Heart right ventricle (tissue), 16 donors: ENCODE data around the gene PRKCE. TPM values are rescaled to one million over a fixed set of nuclear protein-coding genes. Genes with fewer than 3 reads are reported as not detected.

Source experiments
- ATAC-seq, 8 donors: fragments of 200-7000 bp; cut with Tn5 transposase; one replicate each; pipeline ENCODE4 v1.9.1; 2020; ENCODE audit warnings: mild to moderate bottlenecking in 8 of 8, moderate library complexity in 8 of 8, moderate number of reproducible peaks in 1 of 8
- DNase-seq, 2 donors: peaks; one replicate each; pipeline ENCODE4 v3.0.0-alpha.2; 2020
- H3K27ac ChIP-seq, 10 donors: fragments of 200-600 bp; sonication (generic) in 2 of 10; one replicate each; pipeline versions ENCODE4 v1.5.0 to v1.8.0; 2020 to 2022; ENCODE audit warnings: mild to moderate bottlenecking in 3 of 10
- H3K27me3 ChIP-seq, 7 donors: fragments of 200-600 bp; one replicate each; pipeline ENCODE4 v1.8.0; 2021 to 2022; ENCODE audit warnings: mild to moderate bottlenecking in 2 of 7
- H3K36me3 ChIP-seq, 9 donors: fragments of 200-600 bp; sonication (generic) in 1 of 9; one replicate each; pipeline versions ENCODE4 v1.5.0 to v1.8.0; 2020 to 2022; ENCODE audit warnings: mild to moderate bottlenecking in 2 of 9
- H3K4me1 ChIP-seq, 9 donors: fragments of 200-600 bp; sonication (generic) in 1 of 9; one replicate each; pipeline versions ENCODE4 v1.5.0 to v1.8.0; 2020 to 2022; ENCODE audit warnings: mild to moderate bottlenecking in 4 of 9
- H3K4me3 ChIP-seq, 10 donors: fragments of 200-600 bp; sonication (generic) in 2 of 10; one replicate each; pipeline versions ENCODE4 v1.5.0 to v1.8.0; 2020 to 2022; ENCODE audit warnings: mild to moderate bottlenecking in 7 of 10, moderate library complexity in 2 of 10
- H3K9me3 ChIP-seq, 11 donors: fragments of 200-600 bp in 10 of 11; sonication (generic) in 2 of 11; one replicate each; pipeline versions ENCODE4 v1.5.0 to v1.8.0; 2013 to 2022; ENCODE audit warnings: mild to moderate bottlenecking in 2 of 11, control low read depth in 1 of 11, moderate library complexity in 1 of 11
- WGBS, 2 donors: extraction: QIAGEN DNeasy Blood & Tissue Kit; methylation state at CpG; one replicate each; pipeline ENCODE4 v1.1.7; 2013; ENCODE audit warnings: inconsistent platforms in 1 of 2; 5-methylcytosine and 5-hydroxymethylcytosine counted together
- intact Hi-C, 10 donors: fragments of 100-400 bp; cut with DNase I; formaldehyde crosslinking; loops; one replicate each; pipeline versions ENCODE4 v1.11.1 to v1.14.2; 2022
- polyA plus RNA-seq, 2 donors: library from polyadenylated mRNA; stranded (reverse); fragments of 200-250 nt; gene quantifications; one replicate each; pipeline ENCODE4 v1.2.3, GENCODE V29; 2013
- total RNA-seq, 10 donors: library from RNA; stranded (reverse); fragmentation: NEBNext Ultra II Directional in 3 of 10; extraction: Animal tissue kit (Norgen Biotek cat#: 25700) in 3 of 10; gene quantifications; one replicate each; pipeline versions ENCODE4 v1.2.1 to v1.2.4, GENCODE V29; 2021 to 2023
- TF ChIP-seq, protein P1 (sequence below), 9 donors: fragments of 200-600 bp; sonication (generic) in 2 of 9; IDR thresholded peaks; one replicate each; pipeline versions ENCODE4 v1.5.0 to v1.8.0; 2021 to 2022; ENCODE audit warnings: antibody characterized with exemption in 9 of 9, mild to moderate bottlenecking in 5 of 9, moderate library complexity in 1 of 9
- donor health status: Arrhythmogenic right ventricular cardiomyopathy.
- donor health status: ischemic (EF 13 %, LVEDD 7.1; RV severe dilation, severe dysfunction).
- donor health status: healthy with polysubstance abuse.
- donor health status: DM: no; HTN: yes; CAD: no.
- donor health status: DM: no; HTN: no; CAD: no.
- donor health status: ischemic (EF 25% LVEDD 6.9; RV normal size, moderate dysfunction).
- donor health status: ischemic (EF 25% LVEDD 5.7; RV mildly dilated, moderate dysfunction).
- donor health status: healthy.
- donor health status: DM: yes; HTN: yes; CAD: no.
- donor health status: Ischemic cardiomyopathy.
- donor health status: ischemic (EF 35%, LVEDD 5.7; RV mildly dilated, moderate dysfunction).
- donor health status: nonischemic (EF 11% LVEDD 7.7; RV severe dilation, severe dysfunction).
- donor health status: DM: yes; HTN: yes; CAD: no.
- donor health status: PGD.
- donor health status: ischemic (EF 29% LVEDD 5.4; RV normal size, mild dysfunction).
- donor health status: nonischemic (EF 23%, LVEDD 6.1; RV moderate dilation, normal function).

The PRKCE gene
- total and polyA plus RNA-seq, 12 donors, result 3.7 to 22.7 (median 16.7) TPM

DNA sequence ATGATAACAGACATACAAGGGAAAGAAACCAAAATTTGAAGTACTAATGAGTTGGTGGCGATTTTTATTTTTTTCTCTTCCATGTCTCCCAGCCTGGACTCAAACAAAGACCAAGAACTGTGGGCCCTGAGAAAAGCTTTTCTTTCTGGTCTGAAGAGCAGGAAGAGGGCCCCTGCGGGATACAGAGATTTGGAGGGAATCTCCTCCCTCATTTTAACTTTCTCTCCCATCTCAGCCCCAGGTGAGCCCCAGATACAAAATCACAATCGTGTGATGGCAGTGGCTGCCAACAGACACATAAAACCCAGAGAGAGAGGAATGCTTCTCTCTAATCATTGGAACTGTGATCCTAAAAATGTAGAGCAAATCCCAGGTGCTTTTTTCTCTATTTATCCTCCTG is 19.5 kb upstream of the PRKCE start:
- Histone ChIP-seq H3K9me3 (no peaks in the 10 kb centered on the region), H3K36me3 (no peaks in the 10 kb centered on the region), H3K27ac (no peak overlapping the region), H3K4me3 (no peak overlapping the region), H3K27me3 (peaks cover 0 to 13% (median 4%) of the 10 kb centered on the region in 7 donors), H3K4me1 (no peaks in the 10 kb centered on the region)
- 72 to 79% methylated on average over 3 of the region's 3 CpGs for WGBS, 2 donors
- intact Hi-C loops, result no loop called here
- DNase-seq (no peak), ATAC-seq (no peak)
- TF ChIP-seq, protein P1, sequence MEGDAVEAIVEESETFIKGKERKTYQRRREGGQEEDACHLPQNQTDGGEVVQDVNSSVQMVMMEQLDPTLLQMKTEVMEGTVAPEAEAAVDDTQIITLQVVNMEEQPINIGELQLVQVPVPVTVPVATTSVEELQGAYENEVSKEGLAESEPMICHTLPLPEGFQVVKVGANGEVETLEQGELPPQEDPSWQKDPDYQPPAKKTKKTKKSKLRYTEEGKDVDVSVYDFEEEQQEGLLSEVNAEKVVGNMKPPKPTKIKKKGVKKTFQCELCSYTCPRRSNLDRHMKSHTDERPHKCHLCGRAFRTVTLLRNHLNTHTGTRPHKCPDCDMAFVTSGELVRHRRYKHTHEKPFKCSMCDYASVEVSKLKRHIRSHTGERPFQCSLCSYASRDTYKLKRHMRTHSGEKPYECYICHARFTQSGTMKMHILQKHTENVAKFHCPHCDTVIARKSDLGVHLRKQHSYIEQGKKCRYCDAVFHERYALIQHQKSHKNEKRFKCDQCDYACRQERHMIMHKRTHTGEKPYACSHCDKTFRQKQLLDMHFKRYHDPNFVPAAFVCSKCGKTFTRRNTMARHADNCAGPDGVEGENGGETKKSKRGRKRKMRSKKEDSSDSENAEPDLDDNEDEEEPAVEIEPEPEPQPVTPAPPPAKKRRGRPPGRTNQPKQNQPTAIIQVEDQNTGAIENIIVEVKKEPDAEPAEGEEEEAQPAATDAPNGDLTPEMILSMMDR (IDR thresholded peaks at IDR 0.05), result no peak

DNA sequence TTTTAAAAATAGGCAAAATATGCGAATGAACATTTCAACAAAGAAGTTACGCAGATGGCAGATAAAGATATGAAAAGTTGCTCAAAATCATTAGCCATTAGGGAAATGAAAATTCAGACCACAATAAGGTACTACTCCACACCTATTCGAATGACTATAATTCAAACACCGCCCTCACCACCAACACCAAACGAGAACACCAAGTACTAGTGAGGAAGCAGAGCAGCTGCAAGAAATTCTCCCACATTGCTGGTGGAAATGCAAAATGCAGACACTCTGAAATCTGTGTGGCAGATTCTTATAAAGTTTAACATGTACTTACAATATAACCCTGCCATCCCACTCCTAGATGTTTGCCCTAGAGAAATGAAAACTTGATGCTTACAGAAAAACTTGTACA is 17.3 kb upstream of the PRKCE start:
- DNase-seq (no peak), ATAC-seq (no peak)
- Histone ChIP-seq H3K36me3 (no peaks in the 10 kb centered on the region), H3K4me1 (peaks cover 0 to 10% (median 0%) of the 10 kb centered on the region in 9 donors), H3K4me3 (no peak overlapping the region), H3K27me3 (peaks cover 0 to 13% (median 3%) of the 10 kb centered on the region in 7 donors), H3K27ac (no peak overlapping the region), H3K9me3 (no peaks in the 10 kb centered on the region)
- intact Hi-C loops, result no loop called here
- WGBS, 2 donors, result 88 to 92% methylated on average over 5 of the region's 5 CpGs
- TF ChIP-seq, protein P1 (IDR thresholded peaks at IDR 0.05), result no peak

DNA sequence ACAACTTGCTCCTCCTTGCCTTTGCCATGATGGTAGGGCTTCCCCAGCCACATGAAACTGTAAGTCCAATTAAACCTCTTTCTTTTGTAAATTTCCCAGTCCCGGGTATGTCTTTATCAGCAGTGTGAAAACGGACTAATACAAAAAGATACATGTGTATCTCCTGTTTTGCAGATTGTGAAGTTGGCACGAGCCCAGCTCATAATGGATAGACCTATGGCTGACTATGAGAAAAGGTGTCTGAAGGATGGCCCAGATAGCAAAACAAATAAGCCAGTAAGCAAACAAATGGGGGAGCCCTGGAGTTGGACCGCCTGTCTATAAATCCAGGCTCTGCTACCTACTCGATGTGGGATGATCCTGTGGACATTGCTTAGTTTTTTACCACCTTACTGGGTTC is 15.5 kb upstream of the PRKCE start:
- Histone ChIP-seq H3K4me3 (no peak overlapping the region), H3K4me1 (peaks cover 0 to 10% (median 0%) of the 10 kb centered on the region in 9 donors), H3K27me3 (peaks cover 0 to 13% (median 3%) of the 10 kb centered on the region in 7 donors), H3K36me3 (no peaks in the 10 kb centered on the region), H3K27ac (no peak overlapping the region), H3K9me3 (no peaks in the 10 kb centered on the region)
- intact Hi-C loops, result no loop called here
- TF ChIP-seq, protein P1 (IDR thresholded peaks at IDR 0.05), result no peak
- no peak for ATAC-seq
- 85 to 88% methylated on average over 5 of the region's 5 CpGs for WGBS, 2 donors
- no peak for DNase-seq

DNA sequence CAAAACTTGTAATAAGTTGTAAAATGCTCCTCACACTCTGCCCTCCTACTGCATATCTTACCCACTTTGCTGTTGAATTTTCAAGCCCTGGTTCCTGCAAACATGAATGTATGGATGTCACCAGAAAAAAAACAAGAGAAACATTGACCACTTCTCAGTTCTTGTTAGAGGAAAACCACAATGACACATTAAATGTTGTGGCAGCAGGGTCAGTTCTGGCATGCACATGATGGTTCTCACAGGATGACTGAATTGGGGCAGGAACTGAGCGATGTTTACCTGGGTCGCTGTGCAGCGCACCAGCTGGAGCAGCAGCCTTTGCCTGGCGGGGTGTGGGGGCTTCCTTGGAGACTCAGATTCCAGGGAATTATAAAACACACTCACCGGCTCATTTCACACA is 14.0 kb upstream of the PRKCE start:
- Histone ChIP-seq H3K27me3 (peaks cover 0 to 13% (median 0%) of the 10 kb centered on the region in 7 donors), H3K4me1 (peaks cover 0 to 10% (median 0%) of the 10 kb centered on the region in 9 donors), H3K4me3 (no peak overlapping the region), H3K9me3 (no peaks in the 10 kb centered on the region), H3K27ac (no peak overlapping the region), H3K36me3 (no peaks in the 10 kb centered on the region)
- ATAC-seq (peak in 1 of 8 donors; percentile 10), DNase-seq (no peak)
- TF ChIP-seq, protein P1 (IDR thresholded peaks at IDR 0.05), result no peak
- intact Hi-C loops, result no loop called here
- WGBS, 2 donors, result 85 to 89% methylated on average over 5 of the region's 5 CpGs
